HG03045 (cell line): ENCODE results near the gene MCM3AP.
"Not testable (repeated sequence)": the region's sequence is repeated elsewhere in the genome, so short reads cannot be mapped to it uniquely, and the experiment has no call there.

Experiments used
- ATAC-seq: cut with Tn5 transposase; IDR thresholded peaks from one replicate; pipeline ENCODE4 v1.9.1; 2021; ENCODE audit warnings: mild to moderate bottlenecking, moderate library complexity; ENCODE audit not compliant: unreplicated experiment

MCM3AP gene

DNA sequence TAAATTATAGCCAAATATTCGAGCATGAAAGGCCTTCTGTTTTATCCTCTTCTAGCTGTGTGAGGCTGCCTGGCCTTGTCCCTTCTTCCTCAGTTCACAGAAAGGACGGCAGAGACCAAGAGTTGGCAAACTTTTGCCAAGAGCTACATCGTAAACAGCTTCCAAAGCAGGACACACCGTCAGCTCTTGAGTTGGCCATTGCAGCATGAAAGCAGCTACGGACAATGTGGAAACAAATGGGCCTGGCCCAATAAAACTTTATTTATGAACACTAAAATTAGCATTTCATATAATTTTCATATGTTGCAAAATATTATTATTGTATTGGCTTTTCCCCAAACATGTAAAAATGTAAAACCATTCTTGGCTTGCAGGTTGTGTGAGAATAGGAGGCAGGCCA lies 27.5 kb upstream of the MCM3AP start:
- no peak for ATAC-seq

DNA sequence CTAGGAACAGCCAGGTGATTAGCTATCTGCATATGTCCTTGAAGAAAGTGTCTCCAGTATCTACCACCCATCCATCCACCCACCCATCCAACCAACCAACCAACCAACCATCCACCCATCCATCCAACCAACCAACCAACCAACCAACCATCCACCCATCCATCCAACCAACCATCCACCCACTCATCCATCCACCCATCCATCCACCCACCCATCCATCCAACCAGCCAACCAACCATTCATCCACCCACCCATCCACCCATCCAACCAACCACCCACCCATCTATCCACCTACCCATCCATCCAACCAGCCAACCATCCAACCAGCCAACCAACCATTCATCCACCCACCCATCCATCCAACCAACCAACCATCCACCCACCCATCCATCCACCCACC lies 26.2 kb upstream of the MCM3AP start:
- ATAC-seq, result no peak

DNA sequence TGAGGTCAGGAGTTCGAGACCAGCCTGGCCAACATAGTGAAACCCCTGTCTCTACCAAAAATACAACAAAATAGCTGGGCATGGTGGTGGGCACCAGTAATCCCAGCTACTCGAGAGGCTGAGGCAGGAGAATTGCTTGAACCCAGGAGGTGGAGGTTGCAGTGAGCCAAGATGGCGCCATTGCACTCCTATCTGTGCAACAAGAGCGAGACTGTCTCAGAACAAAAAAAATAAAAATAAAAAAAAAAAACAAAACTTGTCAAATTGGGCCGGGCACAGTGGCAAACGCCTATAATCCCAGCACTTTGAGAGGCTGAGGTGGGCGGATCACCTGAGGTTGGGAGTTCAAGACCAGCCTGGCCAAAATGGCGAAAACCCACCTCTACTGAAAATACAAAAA lies 24.8 kb upstream of the MCM3AP start:
- ATAC-seq, result not testable (repeated sequence)

DNA sequence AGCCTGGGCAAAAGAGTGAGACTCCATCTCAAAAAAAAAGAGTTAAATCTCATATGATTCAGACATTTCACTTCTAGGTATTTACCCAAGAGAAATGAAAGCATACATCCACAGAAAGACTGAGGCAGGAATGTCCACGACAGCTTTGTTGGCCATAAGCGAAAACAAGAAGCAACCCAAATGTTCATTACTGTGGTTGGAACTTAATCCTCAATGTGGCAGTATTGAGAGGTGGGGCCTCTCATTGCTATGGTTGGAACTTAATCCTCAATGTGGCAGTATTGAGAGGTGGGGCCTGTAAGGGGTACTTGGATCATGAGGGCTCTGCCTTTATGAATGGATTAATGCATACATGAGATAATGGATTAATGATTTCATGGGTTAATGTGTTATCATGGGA lies 23.0 kb upstream of the MCM3AP start:
- ATAC-seq, result no peak

DNA sequence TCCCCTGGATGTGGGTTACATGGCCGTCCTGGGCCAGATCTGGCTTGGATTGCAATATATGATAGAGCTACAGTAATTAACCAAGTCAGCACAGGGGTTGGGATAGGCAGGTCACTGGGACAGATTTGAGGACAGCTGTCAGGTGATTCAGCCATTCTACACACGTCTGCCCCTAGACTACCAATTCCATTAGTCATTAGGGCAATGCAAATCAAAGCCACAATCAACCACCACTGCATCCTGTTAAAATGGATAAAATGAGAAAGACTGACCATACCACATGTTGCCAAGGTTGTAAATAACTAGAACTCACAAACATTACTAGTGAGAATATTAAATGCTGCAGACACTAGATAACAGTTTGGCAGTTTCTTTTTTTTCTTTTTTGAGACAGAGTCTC lies 22.2 kb upstream of the MCM3AP start:
- no peak for ATAC-seq

DNA sequence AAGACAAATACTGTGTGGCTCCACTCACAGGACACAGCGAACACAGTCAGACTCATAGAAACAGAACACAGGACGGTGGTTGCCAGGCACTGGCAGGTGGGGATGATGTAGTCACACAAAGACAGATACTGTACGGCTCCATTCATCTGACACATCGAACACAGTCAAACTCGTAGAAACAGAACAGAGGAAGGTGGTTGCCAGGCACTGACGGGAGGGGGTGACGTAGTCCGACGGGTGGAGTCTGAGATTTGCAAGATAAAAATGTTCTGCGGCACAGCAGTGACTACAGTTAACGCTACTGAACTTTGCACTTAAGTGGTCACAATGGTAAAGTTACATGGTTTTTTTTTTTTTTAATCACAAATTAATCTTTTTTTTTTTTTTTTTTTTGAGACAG lies 19.5 kb upstream of the MCM3AP start:
- no peak for ATAC-seq

DNA sequence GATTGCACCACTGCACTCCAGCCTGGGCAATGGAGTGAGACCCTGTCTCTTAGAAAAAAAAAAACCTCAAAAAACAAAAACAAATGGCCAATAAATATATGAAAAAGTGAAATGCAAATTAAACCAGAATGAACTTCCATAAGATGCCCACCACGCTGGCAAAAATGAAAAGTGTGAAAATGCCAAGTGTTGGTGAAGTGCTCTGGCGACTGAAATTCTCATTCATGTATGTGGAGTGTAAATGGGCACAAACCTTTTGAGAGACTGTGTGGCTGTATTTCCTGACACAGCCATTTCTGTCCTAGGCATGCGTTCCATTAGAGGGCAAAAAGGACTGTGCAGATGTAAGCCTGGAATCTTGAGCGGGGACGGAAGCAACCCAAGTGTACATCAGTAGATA lies 19.0 kb upstream of the MCM3AP start:
- no peak for ATAC-seq

DNA sequence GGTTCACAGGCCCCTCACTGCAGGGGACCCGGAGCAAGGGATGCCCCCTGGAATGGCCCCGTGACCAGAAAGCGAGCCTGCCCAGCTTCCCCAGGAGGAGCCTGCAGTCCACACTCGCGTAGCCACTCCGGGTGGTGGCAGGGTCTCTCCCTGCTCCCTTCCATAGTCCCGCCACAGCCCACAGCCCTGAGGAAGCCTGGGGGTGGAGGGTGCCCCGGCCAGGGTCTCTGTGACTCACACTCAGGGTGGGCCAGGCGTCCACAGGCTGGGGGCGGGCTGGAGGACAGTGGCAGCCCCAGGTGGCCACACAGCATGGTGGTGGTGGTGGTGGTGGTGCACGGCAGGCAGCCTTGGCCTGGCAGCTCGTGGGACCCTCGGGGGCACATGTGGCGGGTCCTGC lies 16.3 kb upstream of the MCM3AP start:
- no peak for ATAC-seq

DNA sequence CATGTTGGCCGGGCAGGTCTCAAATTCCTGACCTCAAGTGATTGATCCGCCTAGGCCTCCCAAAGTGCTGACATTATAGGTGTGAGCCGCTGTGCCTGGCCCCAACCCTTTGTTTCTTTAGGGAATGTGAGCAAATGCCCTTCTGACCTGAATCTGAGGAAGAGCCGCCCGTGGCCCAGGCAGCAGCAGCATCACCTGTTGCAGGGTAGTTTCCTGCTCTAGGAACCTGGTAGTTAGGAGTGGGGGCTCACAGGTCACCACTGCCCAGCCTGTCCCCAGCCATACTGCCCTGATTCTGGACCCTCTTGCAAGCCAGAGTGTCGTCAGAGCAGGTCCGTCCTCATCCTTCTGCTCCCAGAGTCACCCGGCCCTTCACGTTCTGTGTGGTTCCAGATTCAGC lies 13.8 kb upstream of the MCM3AP start:
- no peak for ATAC-seq

DNA sequence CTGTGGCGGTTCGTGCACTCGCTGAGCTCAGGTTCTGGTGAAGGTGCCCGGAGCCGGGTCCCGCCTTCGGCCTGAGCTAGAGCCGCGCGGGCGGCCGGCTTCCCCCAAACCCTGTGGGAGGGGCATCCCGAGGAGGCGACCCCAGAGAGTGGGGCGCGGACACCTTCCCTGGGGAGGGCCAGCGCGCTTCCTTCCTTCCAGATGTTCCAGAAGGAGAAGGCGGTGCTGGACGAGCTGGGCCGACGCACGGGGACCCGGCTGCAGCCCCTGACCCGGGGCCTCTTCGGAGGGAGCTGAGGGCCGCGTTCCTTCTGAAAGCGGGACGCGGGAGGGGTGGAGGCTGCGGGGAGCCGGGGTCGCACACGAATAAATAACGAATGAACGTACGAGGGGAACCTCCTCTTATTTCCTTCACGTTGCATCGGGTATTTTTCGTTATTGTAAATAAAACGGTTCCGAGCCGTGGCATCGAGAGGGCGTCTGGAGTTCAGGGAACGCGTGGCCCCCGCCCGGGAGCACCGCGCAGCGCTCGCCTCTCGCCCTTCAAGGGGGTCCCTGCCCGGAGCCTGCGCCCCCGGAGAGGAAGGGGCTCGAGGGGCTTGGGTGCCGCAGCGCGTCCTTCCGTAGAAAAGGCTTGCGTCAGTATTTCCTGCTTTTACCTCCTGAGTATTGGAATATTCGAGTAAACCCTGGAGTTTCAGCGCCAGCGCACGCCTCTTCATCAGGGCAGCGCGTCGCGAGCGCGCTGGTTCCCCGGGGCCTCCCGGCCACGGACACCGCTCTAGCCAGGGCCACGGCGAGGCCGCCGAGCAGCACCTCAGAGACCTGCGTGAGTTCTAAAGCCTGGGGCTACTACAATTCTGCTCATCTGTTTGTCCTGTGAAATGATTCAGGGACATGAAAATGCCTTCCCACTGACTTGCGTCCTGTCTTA lies 12.2 kb upstream of the MCM3AP start:
- ATAC-seq, result no peak

DNA sequence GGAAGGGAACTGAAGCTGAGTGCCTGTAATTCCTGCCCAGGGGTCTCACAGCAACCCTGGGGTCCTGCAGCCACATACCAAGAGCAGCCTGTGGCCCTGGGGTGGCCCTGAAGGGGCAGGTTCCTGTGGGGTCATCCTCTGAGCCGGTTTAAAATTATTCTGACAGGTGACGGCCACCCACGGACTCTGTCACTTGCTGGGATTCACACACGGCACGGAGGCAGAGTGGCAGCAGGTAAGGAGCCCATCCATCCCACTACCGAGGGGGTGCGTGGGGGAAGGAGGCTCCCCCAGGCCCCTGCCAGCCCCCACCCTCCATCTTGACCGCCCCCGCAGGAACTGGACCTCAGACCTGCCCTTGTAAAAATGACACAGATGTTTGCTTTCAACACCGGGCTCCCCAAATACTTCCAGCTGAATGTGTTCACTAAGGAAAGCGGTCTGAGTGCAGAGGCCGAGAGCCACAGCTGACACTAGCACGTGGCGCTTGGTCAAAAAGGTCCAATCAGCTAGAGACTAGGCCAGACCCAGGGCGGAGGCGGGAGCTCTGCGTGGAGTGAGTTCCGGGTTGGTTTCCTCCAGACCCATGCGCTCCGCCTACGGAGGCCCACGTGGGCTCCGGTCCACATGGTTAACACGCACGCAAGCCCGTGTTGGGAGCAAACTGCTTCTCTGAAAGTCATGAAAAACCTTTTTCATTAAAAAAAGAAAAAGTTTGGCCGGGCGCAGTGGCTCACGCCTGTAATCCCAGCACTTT lies 10.8 kb upstream of the MCM3AP start:
- no peak for ATAC-seq

DNA sequence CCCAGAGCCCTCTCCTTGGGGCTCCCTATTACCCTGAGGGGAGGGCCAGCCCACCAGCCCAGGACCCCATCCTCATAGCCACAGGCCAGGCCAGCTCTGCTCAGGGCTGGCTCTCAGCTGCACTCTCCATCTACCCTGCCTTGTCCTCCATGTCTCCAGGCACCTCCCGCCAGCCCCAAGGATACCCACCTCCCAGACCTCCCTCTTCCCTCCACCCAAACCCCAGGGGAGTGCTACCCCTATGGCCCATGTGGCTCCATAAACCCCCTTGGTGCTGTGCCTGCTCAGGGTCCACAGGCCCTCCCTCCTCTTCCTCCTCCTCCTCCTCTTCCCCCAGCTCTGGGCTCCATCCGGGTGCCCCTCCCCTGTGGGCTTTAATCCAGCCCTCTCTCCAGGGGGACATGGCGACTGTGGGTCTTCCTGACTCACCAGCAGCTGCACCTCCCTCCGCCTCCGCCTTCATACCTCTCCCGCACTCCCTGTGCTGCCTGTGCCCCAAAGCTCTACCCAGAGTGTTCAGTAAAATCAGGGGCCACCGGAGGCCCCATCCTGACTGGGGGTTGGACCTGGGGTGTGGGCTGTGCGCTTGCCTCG lies 9.9 kb upstream of the MCM3AP start:
- no peak for ATAC-seq

DNA sequence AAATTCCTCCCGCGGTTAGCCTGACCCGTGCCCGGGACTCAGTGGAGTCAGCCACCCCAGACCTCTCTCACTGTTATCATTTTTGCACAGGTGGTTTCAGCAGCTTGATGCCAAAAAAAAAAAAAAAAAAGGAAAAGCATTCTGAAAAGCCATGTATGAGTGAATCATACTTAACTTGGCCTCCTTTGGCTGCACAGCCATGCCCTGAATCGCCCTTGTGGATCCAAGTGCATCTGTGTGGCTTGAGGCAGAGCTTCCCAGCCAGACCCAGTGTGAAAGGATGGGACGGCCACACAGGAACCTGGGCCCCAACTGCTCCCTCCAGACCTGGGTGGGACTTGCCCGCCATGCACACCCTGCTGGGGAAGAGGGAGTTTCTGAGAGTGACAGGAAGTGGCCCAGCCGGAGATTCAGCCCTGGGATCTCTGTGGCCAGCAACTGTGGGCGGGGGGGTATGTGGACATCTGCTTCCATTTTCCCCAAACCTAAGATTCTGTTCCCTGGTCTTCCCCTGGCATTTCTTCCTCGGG lies 9.3 kb upstream of the MCM3AP start:
- ATAC-seq, result no peak

DNA sequence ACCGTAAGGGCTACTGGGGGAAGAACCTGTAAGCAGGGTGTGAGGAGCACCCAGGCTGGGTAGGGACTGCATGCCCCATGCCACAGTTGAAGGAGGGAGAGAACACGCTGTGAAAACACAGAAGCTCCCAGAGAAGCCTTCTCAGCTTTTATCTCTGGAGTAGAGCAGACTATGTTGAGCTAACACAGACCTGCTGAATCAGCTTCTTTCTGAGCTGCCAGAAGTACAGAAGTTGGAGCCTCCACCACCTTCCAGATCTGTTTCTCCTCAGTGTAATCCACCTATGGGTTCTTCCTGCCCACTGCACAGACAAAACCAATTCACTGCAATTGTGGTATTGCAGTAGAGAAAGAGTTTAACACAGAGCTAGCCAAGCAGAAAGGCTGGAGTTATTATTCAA lies 6.2 kb upstream of the MCM3AP start:
- no peak for ATAC-seq

DNA sequence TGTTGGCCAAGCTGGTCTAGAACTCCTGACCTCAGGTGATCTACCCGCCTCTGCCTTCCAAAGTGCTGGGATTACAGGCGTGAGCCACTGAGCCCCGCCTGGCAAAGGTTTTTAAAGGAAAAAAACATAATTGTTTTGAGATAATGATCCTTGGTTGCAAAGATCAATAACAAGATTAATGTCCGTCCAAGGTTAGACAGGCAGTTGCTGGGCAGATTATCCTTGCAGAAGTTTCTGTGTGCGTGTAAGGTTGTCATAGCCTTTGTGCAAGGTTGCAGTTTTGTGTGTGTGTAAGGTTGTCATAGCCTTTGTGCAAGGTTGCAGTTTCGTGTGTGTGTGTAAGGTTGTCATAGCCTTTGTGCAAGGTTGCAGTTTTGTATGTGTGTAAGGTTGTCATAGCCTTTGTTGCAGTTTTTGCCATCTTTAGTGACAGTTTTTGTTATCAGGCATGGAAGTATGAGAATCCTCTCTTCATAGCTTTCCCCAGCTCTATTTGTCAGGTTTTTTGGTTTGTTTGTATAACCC lies 4.3 kb upstream of the MCM3AP start:
- ATAC-seq, result no peak

DNA sequence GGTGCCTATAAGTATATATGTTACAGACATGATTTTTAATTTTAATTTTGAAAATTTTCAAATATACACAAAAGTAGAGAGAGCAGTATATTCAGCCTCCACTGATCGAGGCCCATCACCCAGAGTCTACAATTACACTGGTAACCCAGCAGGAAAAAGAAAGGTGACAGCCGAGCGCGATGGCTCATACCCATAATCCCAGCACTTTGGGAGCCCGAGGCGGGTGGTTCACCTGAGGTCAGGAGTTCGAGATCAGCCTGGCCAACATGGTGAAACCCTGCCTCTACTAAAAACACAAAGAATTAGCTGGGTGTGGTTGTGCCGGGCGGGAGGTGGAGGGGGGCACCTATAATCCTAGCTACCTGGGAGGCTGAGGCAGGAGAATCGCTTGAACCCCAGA lies 2.1 kb upstream of the MCM3AP start:
- no peak for ATAC-seq

DNA sequence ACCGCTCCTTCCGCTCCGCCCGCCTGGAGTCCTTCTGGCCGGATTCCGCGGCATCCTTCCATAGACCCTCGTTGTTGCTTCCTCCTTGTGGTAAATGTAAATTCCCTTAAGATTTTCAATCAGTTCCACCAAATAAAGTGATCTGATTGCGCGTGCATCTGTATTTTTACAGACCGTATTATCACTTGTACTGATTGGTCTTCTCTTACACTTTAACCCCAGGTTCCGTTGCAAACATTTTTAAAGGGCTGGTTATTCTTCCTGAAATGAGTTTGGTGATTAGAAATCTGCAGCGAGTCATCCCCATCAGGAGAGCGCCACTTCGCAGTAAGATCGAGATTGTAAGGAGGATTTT lies 1.2 kb upstream of the MCM3AP start:
- ATAC-seq, result no peak

DNA sequence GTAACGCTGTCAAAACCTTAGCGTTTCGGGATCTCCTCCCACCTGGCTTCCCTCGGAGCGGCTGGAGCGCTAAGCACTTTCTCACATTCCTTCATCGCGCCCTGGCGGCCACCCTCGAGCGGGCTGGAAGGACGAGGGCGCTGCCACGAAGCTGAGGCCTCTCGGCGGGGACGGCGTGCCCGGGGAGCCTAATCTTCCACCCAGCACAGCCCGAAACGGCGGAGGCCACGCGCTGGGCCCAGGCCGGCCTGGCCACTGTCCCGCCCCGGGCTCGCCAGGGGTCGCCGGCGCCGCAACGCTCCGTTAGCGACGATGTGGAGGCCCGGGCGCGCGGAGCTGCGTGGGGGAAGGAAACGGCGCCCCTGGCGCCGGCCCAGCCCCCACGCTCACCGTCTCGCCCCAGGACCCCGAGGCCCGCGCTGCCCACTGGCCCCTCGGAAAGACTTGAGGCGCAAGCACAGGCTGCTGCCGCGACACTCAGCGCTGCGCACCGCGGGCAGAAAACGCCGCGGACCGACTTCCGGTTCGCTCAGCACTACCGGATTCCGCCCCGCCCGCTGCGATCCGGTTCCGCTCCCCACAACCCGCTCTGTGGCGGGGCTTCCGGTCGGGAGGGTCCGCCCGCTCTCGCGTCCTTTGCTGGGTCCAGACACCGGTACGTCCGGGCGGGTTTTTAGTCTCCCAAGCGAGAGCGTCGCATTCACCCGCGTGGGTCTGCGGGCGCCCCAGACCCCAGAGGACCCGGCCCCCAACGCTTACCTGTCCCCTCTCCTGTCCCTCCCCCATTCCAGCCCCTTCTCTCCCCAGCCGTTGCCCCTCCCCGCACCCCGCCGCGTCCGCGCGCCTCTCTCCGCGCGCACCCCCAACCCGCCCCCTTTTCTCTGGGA lies 593 bp upstream of the MCM3AP start, which contains the start of gene YBEY:
Gene YBEY (plus strand): TSS at position 582 of the 887 bp plus-strand sequence. CDS start 572 bp downstream, outside the sequence.
- ATAC-seq, result peak; percentile 88

DNA sequence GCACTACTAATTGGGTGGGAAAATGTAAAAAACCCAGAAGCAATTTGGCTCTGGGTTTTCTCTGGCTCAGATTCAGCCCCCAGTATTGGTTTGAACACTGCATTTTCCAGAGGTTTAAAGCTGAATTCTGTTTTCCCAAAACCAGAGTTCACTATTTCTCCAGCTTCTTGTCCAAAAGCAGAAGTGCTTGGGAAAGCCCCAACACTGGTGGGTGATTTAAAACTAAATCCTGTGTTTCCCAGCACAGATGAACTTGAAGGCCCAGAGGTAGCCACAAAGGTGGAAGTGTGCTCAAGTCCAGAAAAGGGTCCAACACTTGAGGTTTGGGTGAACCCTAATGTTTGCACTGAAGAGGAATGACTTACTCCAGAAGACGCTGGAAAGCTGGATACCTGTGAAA lies 678 bp downstream of the MCM3AP start:
- ATAC-seq, result no peak

DNA sequence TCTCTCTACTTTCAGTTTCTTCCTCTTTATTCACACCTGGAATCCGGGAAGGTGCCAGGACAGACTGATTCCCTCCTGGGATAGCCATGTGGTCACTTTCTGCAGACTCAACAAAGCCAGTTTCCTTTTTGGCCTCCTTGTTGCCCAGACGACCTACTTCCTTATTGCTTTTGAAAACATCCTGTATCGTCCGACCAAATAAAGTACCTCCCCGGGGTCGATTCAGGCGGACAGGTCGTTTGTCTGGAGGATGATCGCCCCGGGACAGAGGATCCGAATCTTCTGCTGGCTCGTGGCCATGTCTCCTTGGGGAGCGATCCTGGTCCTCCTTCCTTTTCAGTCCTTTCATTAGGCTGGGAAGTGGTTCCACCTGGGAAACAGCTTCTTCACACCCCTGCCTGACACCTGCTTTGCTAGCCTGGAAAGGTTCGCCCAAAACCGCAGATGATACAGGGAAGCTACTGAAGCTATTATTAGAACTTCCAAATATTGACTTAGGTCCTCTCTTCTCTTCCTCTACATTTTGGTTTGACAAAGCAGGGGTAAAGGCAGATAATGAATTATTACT lies 1.2 kb downstream of the MCM3AP start:
- ATAC-seq, result no peak
